NCI-H2227 (cell line): Measurements from ENCODE around the gene PLCXD3.

ENCODE experiments used
- DNase-seq: peaks from one replicate; lab custom pipeline; 2025; ENCODE audit not compliant: unreplicated experiment; lab: John Stamatoyannopoulos, UW

Gene PLCXD3, protein sequence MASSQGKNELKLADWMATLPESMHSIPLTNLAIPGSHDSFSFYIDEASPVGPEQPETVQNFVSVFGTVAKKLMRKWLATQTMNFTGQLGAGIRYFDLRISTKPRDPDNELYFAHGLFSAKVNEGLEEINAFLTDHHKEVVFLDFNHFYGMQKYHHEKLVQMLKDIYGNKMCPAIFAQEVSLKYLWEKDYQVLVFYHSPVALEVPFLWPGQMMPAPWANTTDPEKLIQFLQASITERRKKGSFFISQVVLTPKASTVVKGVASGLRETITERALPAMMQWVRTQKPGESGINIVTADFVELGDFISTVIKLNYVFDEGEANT

DNA sequence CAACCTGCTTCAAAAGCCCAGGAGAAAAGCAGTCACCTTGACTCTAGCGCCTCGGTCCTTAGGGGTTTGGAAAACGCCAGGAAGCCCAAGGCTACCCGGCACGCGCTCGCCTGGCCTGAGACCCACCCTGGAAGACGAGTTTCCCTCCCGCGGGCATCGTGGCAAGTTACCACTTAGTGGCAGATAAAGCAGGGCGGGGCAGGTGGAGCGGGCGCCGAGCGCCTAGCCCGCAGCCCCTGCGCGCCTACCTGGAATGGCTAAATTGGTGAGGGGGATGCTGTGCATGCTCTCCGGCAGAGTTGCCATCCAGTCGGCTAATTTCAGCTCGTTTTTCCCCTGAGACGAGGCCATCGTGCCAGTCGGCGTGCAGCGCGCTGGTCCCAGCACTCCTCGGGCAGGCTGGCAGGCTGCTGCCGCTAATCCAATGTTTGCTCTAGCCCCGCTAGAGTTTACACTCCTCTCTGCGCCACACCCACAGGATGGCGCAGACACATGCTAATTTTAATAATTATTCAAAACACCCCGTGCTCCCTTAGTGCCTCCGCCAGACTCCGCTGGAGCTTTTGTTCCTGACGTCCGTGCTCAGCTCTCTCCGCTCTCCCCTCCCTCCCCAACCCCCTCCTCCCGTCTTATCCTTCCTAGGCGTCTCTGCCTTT, at the start of gene PLCXD3:
TSS of gene PLCXD3 (minus strand) at position 426 of the 656 bp plus-strand sequence. CDS start at position 351, 75 bp downstream.
- peak; percentile 79 for DNase-seq

GRCh38 chr5:41559184-41559583, 48.8 kb upstream of the PLCXD3 start:
- DNase-seq = no peak

DNA sequence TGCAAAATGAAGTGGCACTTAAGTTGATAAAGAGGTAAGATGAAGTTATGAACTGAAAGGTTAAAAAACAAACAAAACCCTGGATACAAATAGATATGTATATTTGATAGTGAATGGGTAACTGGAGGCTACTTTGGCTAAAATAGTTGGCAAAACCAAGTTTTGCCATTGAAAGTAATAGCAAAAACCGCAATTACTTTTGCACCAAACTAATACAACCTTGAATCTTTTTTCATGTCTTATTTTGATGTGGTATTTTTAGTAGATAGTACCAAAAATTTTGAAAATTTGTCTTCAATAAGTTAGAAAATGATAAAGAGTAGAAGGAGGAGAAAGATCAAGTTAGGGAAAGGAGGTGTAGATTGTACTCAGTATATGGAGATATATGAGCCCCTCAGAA, 47.9 kb upstream of the PLCXD3 start:
- DNase-seq = no peak

GRCh38 chr5:41547991-41548390, 37.6 kb upstream of the PLCXD3 start:
- DNase-seq = no peak

DNA sequence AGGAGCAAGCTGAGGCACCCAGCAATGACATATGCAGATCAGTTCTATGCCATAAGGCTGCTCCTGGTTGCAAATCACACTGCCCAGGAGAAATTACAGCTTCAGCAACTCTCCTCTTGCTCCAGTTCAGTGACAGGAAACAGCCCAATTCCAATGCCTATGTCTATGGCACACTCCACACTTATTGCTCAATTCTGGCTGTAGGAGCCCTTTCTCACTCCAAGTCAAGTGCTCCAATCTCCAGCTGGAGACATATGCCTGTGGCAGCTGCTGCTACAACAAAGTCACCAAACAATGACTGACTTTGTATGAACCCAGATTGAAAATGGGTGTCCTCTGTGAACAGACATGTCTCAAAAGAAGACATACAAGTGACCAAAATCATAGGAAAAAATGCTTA, 31.8 kb upstream of the PLCXD3 start:
- no peak for DNase-seq

DNA sequence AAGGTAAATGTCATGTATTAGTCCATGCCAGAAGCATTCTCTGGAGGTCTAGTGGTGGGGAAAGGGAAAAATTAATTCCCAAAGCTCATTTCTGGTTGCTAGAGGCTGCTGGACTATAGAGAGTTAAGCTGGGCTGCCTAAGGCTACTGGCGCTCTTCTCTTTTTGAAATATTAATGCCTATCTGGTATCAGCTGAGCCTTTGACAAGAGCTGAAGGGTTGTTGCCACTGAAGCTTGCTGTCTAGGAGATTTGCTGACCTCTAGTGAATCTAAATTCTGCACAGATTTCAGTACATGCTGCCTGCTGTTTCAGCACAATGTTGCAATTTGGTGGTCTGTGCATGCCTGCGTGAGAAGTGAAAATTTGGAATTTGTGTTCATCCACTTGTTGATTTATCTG, 29.1 kb upstream of the PLCXD3 start:
- DNase-seq = no peak

GRCh38 chr5:41537581-41537980, 27.2 kb upstream of the PLCXD3 start:
- no peak for DNase-seq

- no peak for DNase-seq
Measured at GRCh38 chr5:41532485-41532884, 22.1 kb upstream of the PLCXD3 start.

DNA sequence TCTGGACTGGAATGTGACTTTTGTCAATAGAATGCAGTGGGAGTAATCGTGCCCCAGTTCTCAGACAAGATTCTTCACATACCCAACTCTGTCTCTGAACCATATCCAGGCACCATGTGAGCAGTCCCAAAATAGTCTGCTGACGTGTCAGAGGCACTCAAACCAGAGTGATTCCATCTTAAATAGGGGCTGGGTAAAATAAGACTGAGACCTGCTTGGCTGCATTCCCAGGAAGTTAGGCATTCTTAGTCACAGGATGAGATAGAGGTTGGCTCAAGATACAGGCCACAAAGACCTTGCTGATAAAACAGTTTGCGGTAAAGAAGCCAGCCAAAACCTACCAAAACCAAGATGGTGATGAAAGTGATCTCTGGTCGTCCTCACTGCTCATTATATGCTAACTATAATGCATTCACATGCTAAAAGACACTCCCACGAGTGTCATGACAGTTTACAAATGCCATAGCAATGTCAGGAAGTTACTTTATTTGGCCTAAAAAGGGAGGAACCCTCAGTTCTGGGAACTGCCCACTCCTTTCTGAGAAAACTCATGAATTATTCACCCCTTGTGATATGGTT, 16.9 kb upstream of the PLCXD3 start:
- no peak for DNase-seq

GRCh38 chr5:41526699-41527098, 16.3 kb upstream of the PLCXD3 start:
- DNase-seq = no peak

- no peak for DNase-seq
Measured at GRCh38 chr5:41524174-41524573, 13.8 kb upstream of the PLCXD3 start.

DNA sequence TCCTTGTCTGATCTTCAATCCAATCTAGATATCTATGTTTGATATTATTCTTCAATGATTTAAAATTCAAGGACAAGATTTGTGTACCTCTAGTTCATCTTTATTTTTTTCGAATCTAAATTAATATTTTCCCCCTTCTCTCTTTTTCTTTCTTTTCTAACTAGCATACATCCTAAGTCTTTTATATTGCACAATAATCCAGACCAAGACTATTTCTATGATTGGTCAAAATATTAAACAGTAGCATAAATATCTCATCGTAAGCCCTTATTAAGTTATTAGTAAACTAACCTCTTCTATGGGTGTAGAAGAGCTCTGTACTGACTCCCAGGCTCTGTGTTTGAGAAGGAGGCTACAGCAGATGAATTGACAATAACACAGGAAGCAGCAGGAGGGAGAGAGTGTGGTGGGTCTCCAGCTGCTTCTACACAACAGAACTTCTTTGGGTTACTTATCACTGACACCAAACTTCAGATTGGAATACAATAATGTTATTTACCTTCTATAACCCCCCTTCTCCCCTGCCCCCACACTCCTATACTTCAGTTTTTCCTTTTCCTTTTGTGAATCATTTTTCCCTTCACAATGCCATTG, 11.9 kb upstream of the PLCXD3 start:
- DNase-seq = no peak

DNA sequence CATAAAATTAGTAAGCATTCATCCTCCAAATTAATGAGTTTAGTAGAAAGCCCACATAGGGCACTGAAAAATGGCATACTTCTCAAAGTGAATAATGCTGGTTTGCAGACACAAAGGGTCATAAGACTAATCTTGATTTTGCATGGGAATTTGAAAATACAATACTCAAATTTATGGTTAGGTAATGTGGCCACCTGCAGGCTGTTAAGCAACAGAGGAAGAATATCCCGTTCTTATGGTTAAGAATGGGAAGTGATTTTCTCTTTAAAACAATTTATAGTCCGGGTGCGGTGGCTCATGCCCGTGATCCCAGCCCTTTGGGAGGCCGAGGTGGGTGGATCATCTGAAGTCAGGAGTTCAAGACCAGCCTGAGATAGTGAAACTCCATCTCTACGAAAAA, 9.4 kb upstream of the PLCXD3 start:
- no peak for DNase-seq

GRCh38 chr5:41517909-41518308, 7.5 kb upstream of the PLCXD3 start:
- DNase-seq = no peak

- DNase-seq = no peak
Measured at GRCh38 chr5:41511241-41511640, 840 bp upstream of the PLCXD3 start.

DNA sequence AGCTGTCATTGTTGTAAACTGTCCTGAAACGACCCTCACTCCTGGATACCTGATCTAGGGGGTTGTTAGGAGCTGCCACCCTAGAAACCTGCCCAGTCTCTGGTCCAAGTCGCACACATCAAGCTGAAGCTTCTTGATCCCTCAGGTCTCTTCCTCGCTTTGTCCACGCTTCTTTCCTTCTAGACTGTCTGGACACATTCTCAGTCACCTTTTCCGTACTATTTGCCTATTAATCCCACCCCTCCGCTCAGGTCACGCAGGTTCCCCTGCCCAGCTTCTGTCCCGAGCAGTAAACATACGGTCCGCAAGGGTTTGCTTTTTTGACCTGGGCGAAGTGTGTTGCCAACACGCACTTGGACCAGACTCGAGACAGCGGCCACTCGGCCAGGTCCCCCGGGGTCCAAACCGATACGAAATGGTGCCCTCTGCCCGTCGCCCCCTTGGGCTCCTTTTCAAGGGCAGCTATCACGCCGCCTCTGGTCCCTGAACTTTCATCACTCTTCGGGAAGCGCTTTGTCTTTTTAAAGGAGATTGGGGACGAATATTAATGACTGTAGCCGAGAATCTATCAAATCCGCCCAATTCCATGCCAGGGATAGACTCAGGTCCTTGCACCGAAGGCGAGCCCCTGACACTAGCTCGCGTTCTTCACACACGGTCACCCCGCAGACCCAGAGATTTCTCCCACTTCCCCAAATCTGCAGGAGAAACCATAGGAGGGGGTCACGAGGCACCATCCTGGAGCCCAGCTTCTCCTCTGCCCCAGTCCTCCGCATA, 814 bp downstream of the PLCXD3 start:
- no peak for DNase-seq

DNA sequence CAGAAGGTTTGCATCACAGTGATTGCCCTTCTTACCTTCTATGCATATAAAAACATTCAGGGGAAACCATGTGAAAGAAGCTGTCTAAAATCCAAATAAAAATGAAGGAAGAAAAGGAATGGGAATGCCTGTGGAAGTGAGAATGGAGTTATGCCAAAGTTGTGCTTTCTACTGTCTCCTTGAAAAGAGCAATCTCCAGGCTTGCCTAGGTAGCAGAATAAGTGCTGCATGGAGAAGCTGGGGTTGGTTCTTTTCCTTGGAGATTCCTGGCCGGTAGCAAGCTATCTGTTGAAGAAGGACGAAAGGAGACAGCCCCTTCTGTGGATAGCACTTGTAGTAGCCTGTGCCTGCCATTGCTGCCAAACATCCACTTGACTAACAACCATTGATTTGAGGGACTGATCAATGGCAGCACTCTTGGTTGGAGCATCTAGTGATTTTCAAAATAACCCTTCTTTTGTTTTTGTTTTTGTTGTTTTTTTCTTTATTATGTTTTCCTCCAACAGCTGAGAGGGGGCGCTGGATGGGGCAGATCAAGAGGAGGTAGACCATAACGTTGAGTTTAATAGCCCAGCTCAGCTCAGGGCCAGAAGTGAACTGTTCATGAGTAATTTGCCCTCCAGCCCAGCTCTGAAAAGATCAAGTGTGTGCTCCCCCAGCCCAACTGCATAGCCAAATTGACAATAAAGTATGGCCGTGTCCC, 1.6 kb downstream of the PLCXD3 start:
- DNase-seq = peak; percentile 24

DNA sequence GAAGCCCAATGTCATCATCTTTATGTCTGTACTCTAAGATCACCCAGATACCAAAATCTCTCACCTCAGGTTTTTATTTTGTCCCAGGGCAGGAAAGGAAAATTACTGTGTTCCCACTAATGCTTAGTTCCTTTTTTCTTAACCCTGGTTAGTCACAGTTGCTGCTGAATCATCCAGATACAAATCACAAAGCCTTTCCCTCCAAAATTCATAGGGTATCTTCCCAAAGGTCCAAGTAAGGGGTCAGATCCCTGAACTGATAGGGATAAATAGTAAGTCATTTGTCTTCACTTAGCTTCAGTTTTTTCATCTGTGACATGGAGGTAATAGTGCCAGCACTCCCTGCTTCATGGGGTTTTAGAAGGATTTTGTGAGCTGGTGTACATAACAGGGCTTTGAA, 2.2 kb downstream of the PLCXD3 start:
- DNase-seq = no peak

DNA sequence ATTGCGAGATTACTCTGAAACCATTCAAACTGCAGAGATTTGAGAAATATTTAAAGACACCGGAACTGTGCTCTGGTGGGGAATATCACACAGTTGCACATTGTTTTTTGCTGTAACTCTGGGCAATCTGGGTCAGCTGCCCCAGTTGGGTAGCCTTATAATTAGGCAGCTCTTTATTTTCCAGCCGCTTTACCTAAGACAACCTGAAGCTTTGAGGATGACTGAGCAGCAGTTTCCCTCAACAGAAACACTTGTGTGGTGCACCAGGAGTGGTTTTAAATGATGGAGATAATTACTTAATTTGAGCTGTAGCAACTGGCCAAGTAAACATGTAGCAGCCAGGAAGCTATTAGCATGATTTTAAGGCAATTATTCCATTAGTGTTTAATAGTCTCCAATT, 2.9 kb downstream of the PLCXD3 start:
- no peak for DNase-seq

DNA sequence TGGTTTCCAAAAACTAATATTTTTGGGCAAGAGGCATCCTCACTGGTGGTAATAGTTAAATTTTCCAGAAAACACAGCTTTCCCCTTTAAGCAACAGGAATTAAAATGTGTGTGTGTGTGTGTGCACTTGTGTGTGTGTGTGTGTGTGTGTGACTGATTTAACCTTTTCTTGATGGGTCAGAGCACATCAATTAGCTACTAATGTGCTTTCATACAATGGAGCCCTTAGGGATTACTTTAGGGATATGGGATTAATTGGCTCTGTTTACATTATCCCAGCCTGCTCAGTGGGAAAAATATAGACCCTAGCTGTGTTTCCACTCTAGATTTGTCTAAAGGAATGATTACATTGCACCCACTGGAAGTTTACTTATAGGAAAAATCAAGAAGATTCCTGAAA, 6.5 kb downstream of the PLCXD3 start:
- DNase-seq = no peak

GRCh38 chr5:41503310-41503709, 7.1 kb downstream of the PLCXD3 start:
- DNase-seq = no peak
